GM18502 (cell line): ENCODE measurements around the gene CENPB.

Experiments used
- ATAC-seq: cut with Tn5 transposase; IDR thresholded peaks from one replicate; pipeline ENCODE4 v1.9.1; 2021; ENCODE audit warnings: mild to moderate bottlenecking; ENCODE audit not compliant: unreplicated experiment, poor library complexity

The CENPB gene

DNA sequence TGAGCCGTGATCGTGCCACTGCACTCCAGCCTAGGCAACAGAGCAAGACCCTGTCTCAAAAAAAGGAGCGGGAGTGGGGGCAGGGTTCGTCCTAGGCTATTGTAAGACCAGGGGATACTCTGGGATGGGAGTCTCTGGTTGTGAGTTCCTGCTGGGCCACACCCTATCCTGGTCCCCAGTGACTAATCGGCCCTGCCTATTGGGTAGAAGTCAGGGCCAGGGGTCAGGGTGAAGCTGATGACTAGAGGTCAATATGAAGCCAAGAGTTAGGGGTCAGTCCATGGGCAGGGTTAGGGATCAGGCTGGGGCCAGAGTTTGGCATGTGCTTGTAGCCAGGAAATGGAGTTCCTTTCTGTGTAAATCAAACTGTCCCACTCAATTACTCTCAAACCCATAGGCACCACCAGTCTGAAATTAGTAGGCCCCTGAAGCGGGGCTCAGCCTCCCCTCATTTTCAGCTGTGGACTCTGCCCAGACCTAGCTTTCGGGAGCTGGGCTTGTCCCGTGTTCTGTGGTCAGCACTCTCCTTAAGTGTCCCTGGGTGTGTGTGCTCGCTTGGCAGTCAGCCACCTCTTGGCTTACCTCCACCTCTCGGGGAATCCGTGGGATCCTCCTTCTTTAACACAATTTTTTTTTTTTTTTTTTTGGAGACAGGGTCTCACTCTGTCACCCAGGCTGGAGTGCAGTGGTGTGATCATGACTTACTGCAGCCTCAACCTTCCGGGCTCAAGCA lies 52.3 kb downstream of the CENPB start:
- no peak for ATAC-seq
